Globus pallidus (tissue), 1 donor: Measurements from ENCODE around the gene PLEKHS1.
"Not testable (repeated sequence)": the region's sequence is repeated elsewhere in the genome, so short reads cannot be mapped to it uniquely, and the experiment has no call there.

ENCODE experiments used
- DNase-seq: peaks from one replicate; pipeline ENCODE4 v3.0.0-alpha.2; 2015; ENCODE audit warnings: low spot score

Gene PLEKHS1

GRCh38 chr10:113742466-113742865, 9.0 kb upstream of the PLEKHS1 start:
- no peak for DNase-seq

DNA sequence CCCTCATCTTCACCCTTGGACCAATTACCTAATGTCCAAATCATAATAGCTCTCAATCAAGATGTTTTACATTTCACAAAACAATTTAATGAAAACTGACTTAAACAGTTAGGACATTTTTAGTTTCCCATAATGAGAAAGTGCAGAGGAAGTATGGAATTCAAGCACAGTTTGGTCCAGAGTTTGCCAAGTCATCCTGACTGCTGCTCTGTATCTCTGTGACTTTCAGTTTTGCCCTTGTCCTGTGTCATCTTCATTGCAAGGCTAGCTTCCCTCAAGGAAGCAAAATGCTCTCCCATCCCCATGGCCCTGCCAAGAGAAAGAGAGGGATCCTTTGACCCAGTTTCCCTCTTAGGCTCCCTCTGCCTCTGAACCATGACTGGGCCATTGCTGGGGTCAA, 7.9 kb upstream of the PLEKHS1 start:
- no peak for DNase-seq

GRCh38 chr10:113745374-113745773, 6.1 kb upstream of the PLEKHS1 start:
- no peak for DNase-seq

DNA sequence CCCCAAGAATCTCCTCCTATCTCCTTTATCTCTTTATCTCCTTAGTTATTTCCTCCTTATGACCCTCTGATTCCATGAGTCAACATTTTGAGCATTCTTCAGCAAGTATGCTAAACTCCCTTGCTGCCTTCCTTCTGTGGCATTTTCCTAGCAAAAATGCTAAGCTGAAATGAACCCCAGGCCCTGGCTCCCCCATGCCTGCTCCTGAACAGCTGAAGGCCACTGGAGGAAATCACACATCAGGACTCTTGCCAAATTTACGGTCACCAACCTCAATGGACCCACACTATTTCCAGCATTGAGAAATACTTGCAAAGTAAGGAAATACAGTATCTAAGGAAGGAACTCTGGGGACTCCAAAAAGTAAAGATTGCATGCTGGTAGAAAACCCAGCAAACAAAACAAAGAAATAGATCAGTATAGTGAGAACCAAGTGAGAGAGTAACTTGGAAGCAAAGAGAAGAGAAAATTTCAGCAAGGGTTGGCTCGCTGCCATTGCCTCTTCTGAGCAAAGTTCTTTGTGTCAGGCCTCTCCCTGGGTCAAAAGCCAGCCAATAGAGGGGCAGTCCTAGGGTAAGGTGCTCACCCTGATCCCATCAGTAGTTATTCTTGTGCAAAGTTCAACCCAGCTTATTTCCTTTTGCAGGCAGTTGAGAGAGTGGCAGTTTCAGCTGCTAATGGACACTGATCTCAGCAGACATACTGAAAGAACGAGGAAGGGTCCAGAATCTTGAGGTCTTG, 5.1 kb upstream of the PLEKHS1 start:
- DNase-seq = no peak

GRCh38 chr10:113752553-113752952, 1.1 kb downstream of the PLEKHS1 start:
- no peak for DNase-seq

DNA sequence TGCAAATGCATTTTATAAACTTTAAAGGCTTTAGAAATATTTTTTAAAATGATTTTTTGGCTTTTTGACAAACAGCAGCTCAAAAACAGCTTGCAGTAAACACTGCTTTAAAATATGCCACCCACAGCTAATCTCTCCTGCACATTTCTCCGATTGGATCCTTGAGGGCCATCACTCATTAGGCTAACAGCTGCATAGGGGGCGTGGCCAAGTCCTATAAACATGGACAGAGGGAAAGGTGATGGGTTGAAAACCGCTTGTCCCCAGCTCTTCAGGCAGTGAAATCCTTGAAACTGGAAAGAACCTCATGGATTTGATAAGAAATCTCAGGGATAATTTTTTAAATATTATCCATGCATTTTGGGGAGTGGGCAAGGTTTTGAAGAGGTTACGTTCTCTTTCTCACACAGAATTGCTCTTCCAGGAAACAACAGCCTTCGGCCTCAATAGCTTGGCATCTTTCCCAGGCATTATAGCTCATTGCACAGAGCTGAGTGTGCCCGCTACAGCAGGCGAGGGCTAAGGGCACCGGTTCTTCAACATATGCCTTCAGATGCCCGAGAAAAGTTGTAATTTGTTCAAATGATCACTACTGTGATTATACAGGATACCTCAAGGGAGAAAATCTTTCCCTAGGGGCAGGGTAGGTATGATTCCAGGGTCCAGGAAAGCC, 1.7 kb downstream of the PLEKHS1 start:
- DNase-seq = no peak

- DNase-seq = no peak
These were observed 2.6 kb downstream of the PLEKHS1 start for GRCh38 chr10:113754125-113754524.

- no peak for DNase-seq
These were observed 3.3 kb downstream of the PLEKHS1 start for GRCh38 chr10:113754768-113755167.

GRCh38 chr10:113756940-113757543, 5.6 kb downstream of the PLEKHS1 start:
- no peak for DNase-seq

DNA sequence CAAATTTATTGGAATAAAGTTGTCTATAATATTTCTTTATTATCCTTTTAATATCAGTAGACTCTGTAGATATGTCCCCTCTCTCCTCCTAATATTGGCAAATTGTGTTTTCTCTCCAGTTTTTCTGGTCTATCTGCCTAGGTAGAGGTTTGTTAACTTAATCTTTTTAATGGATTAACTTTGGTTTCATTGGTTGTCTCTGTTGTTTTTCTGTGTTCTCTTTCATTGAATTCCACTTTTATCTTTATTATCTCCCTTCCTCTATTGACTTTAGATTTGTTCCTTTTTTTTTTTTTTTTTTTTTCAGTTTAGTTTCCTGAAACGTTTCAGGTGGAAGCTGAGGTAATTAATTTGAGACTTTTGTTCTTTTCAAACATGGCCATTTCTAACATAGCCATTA, 10.6 kb downstream of the PLEKHS1 start:
- DNase-seq = no peak

DNA sequence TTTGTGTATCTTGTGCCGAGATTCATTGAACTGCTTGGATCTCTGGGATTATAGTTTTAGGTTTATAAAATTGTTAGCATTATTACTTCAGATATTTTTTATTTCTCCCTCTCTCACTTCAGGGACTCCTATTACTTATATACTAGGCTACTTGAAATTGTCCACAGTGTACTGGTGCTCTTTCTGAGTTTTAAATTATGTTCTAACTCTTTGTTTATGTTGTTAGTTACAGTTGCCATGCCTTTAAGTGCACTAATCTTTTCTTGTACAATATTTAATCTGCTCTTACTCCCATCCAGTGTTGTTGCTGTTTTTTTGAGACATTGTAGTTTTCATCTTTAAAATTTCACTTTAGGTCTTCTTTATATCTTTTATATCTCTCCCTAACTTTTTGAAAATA, 13.1 kb downstream of the PLEKHS1 start:
- no peak for DNase-seq

- no peak for DNase-seq
These were observed 14.4 kb downstream of the PLEKHS1 start for GRCh38 chr10:113765910-113766309.

GRCh38 chr10:113767222-113767621, 15.7 kb downstream of the PLEKHS1 start:
- DNase-seq = no peak

DNA sequence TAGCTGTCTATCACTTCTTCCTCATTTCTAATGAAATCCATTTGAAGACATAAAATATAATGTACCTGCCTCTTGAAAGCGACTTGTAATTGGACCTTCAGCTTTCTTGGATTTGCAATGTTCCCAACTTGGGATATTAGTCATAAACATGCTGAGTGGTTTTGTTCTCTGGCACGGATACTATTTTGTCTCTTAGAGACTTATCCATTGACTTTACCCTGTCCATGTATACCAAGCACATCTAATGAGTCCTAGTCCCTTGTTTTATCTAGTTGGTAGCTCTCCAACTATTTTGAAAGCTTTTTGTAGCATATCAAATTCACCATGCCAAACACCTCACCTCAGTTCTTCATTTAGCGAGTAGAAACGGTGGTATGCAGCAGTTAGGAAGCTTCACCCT, 18.9 kb downstream of the PLEKHS1 start:
- DNase-seq = no peak

GRCh38 chr10:113771131-113771530, 19.6 kb downstream of the PLEKHS1 start:
- not testable (repeated sequence) for DNase-seq

DNA sequence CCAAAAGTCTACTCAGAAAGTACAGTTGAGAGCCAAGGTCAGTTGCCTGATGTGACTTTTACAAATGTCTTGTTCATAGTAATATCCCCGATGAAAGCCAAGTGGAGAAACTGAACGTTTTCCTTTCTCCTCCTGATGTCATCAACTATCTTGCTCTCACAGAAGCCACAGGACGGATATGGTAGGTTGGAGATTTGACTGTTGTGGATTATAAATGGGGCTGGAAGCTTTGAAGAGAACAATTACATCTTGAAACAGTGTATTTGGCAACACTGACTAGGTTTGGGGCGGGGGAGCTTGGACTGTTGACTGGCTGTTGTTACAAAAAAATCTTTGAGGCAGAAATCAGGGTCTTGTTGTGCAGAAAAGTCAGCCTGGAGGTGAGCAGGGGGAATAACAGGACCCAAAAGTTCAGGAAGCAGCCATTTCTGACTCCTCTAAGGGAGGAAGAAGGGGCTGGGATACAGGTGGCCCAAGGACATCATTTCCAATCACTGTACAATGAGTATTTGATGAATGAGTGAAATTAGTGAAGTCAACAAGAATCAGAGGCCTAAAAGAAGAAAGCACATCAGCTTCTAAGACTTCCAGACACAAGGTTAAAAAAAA, 24.3 kb downstream of the PLEKHS1 start:
- no peak for DNase-seq

DNA sequence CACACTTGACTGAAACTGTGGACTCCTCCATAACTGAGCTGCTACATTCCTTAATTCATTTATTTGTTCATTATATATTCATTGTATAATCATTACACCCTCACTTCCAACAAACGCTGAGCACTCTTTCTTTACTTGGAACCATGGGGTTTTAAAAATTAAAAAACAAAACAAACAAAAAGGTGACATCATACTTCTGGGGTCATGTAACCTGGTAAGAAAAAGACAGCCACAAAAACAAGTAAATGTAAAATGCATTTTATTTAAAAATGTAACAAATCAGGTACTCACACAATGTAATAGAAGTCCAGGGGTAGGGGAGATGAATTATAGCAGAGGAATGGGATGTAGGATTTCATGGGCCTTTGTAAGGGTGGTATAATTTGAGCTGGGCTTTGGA, 25.1 kb downstream of the PLEKHS1 start:
- DNase-seq = no peak

DNA sequence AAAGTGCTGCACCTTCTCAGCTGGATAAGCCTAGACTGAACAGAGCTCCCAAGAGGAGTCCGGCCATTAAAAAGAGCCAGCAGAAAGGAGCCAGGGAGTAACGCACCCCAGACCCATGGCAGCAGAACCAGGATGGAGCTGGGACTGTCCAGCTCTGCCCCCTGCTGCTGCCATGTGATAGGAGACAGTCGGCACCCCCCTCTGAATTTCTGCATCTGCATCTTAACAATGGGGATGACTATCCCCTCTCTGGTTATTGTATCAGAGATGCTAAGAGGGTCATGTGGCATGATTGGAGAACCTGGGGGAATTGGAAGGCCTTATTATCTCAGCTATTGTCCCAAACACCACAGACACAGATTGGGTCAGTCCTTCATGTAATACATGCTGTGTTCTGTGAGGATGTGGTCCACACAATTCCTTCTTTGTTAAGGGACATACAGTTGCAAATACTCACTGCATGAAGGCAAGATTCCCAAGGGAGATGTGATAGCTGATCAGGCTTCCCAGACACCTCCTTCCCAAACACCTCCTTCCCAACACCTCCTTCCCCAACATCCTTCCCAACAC, 29.3 kb downstream of the PLEKHS1 start:
- DNase-seq = peak; percentile 90

DNA sequence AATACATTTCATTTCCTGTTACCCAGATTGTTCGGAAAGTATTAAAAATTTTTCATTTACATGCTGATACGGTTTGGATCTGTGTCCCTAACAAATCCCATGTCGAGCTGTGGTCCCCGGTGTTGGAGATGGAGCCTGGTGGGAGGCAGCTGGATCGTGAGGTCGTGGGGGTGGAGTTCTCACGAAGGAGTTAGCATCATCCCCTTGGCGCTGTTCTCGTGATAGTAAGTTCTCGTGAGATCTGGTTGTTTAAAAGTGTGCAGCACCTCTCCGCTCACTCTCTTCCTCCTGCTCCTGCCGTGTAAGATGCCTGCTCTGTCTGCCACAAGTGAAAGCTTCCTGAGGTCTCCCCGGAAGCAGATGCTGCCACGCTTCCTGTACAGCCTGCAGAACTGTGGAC, 30.9 kb downstream of the PLEKHS1 start:
- no peak for DNase-seq

GRCh38 chr10:113782986-113783704, 31.7 kb downstream of the PLEKHS1 start:
- DNase-seq = no peak

- DNase-seq = no peak
These were observed 37.2 kb downstream of the PLEKHS1 start for GRCh38 chr10:113788604-113789083.

DNA sequence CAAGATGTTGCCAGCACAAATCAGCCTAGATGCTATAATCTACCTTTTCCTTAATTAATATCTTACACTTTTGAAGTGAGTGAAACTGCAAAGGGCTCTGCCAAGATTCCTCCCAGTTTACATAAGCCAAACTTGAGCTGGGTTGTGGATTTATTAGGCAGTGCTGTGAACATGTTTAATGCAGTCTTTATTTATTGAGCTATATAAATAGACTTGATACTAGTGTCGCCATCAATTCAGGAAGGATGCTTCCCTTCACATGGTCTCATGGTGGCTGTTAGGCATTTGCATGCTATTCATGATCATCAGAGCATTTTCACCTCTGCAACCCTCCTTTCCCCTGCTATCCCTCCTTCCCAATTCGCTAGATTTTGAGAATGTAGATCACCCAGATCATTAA, 40.2 kb downstream of the PLEKHS1 start:
- no peak for DNase-seq
